Neutrophil (primary cell): ENCODE data around the gene ASTN2.

ENCODE experiments used
- H3K27ac ChIP-seq: fragments of 200-600 bp; sonication (generic); 2 replicates; pipeline ENCODE4 v1.5.1; 2016; ENCODE audit warnings: mild to moderate bottlenecking, moderate library complexity
- H3K27me3 ChIP-seq: fragments of 200-600 bp; sonication (generic); 2 replicates; pipeline ENCODE4 v1.6.0; 2016; ENCODE audit warnings: mild to moderate bottlenecking
- H3K36me3 ChIP-seq: fragments of 200-600 bp; sonication (generic); 2 replicates; pipeline ENCODE4 v1.5.1; 2017
- H3K4me1 ChIP-seq, 2 experiments: fragments of 200-600 bp in 1 of 2; sonication (generic) in 1 of 2; 1 replicate in 1 of 2; 2 replicates in 1 of 2; pipeline versions ENCODE4 v1.5.1 to v1.6.1; 2013 to 2016; ENCODE audit warnings: low read depth in 1 of 2, low read length in 1 of 2, mild to moderate bottlenecking in 1 of 2, moderate library complexity in 1 of 2; ENCODE audit not compliant: control insufficient read depth in 1 of 2, insufficient read depth in 1 of 2
- H3K4me3 ChIP-seq, 2 experiments: fragments of 200-600 bp in 1 of 2; sonication (generic) in 1 of 2; 1 replicate in 1 of 2; 2 replicates in 1 of 2; pipeline ENCODE4 v1.5.1; 2013 to 2016; ENCODE audit warnings: low read depth in 1 of 2, low read length in 1 of 2, mild to moderate bottlenecking in 1 of 2, moderate library complexity in 1 of 2
- H3K9me3 ChIP-seq: fragments of 200-600 bp; sonication (generic); 2 replicates; pipeline ENCODE4 v1.5.1; 2016
- CTCF ChIP-seq: fragments of 200-600 bp; sonication (generic); IDR thresholded peaks from 2 replicates; pipeline ENCODE4 v1.5.1; 2016; ENCODE audit warnings: antibody characterized with exemption

ASTN2 gene

GRCh38 chr9:117379341-117379740 is 35.5 kb downstream of the ASTN2 start:
- H3K4me3 ChIP-seq = no peak overlapping the region

GRCh38 chr9:117377046-117377445 is 37.8 kb downstream of the ASTN2 start:
- Histone ChIP-seq H3K4me3 (no peak overlapping the region), H3K27me3 (no peaks in the 10 kb centered on the region), H3K4me1 (no peaks in the 10 kb centered on the region), H3K27ac (no peak overlapping the region), H3K9me3 (no peaks in the 10 kb centered on the region), H3K36me3 (no peaks in the 10 kb centered on the region)
- no peak for TF ChIP-seq CTCF

More at GRCh38 chr9:117379341-117379740, 35.5 kb downstream of the ASTN2 start:
- Histone ChIP-seq H3K27ac (no peak overlapping the region), H3K36me3 (no peaks in the 10 kb centered on the region), H3K9me3 (no peaks in the 10 kb centered on the region), H3K27me3 (no peaks in the 10 kb centered on the region), H3K4me1 (no peaks in the 10 kb centered on the region)
- TF ChIP-seq CTCF = no peak

- Histone ChIP-seq H3K27me3 (no peaks in the 10 kb centered on the region), H3K4me1 (no peaks in the 10 kb centered on the region), H3K36me3 (no peaks in the 10 kb centered on the region), H3K27ac (no peak overlapping the region), H3K9me3 (no peaks in the 10 kb centered on the region), H3K4me3 (no peak overlapping the region)
- no peak for TF ChIP-seq CTCF
These were observed 38.9 kb downstream of the ASTN2 start for GRCh38 chr9:117375956-117376355.

GRCh38 chr9:117374076-117374725 is 40.7 kb downstream of the ASTN2 start:
- TF ChIP-seq CTCF = no peak
- Histone ChIP-seq H3K4me1 (no peaks in the 10 kb centered on the region), H3K27me3 (no peaks in the 10 kb centered on the region), H3K9me3 (no peaks in the 10 kb centered on the region), H3K4me3 (no peak overlapping the region), H3K27ac (no peak overlapping the region), H3K36me3 (no peaks in the 10 kb centered on the region)

- no peak for TF ChIP-seq CTCF
- Histone ChIP-seq H3K4me3 (no peak overlapping the region), H3K27me3 (no peaks in the 10 kb centered on the region), H3K9me3 (no peaks in the 10 kb centered on the region), H3K27ac (no peak overlapping the region), H3K4me1 (no peaks in the 10 kb centered on the region), H3K36me3 (no peaks in the 10 kb centered on the region)
These were observed 46.1 kb downstream of the ASTN2 start for GRCh38 chr9:117368684-117369230.
